NCI-H187 treated with DMSO at 0.1 percent for 48 hours (cell line): ENCODE results near the gene SLC2A14.
"Not testable (repeated sequence)": the region's sequence is repeated elsewhere in the genome, so short reads cannot be mapped to it uniquely, and the experiment has no call there.

Experiments used
- DNase-seq: peaks from one replicate; lab custom pipeline; 2025; lab: John Stamatoyannopoulos, UW

Gene SLC2A14

DNA sequence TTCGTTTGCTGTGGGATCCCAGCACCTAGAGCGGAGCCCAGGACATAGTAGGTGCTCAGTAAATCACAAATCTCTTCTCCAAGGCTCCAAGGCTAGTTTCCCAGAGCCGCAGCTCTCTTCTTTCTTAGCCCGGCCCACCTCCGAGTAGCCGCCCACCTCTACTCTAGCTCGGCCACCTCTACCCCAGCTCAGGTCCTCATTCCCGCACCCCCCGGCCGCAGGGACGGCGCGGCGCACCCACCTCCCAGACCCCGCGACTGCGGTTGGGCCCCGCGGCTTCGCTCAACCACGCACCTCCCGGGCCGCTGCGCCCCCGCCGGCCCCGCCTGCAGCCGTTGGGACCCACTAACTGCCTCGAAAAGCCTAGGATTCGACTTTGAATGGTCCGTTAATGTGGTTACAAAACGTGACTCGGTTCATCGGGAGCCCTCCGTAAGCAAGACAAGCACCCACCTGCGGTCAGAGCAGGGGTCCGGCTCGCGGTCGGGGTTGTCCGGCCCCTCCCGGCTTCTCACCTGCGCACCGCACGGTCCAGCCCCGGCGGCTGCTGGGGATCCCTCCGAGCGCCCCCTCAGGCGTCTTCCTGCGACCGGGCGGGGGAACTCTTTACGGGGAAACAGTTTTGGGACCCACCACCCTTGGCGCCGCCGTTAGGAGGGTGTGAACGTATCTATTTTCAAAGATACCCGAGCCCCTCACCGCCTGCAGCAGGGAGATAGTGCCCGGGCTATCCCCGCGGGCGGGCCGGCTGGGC, at the start of gene SLC2A14:
SLC2A14 (minus strand) TSS at position 350 of the 754 bp plus-strand sequence. CDS start 3,035 bp downstream, outside the sequence.
- no peak for DNase-seq

DNA sequence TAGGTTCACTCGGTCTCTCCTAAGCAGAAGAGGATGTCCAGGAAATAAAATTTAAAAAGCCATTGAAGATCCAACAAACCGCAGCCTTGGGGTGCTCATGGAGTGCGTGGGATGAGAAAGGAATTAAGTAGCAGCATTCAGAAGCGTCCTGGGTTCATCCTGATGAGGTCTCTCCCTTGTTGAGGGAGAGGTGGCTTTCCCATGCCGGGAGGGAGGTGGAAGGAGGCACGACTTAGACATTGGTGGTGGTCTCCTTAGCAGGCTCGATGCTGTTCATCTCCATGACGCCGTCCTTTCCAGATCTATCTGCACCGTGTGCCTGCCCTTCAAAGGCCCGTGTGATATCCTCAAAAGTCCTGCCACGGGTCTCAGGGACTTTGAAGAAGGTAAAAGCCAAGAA, 48.5 kb upstream of the SLC2A14 start:
- not testable (repeated sequence) for DNase-seq

GRCh38 chr12:7918268-7918590, 45.5 kb upstream of the SLC2A14 start:
- DNase-seq, result not testable (repeated sequence)

- no peak for DNase-seq
Measured at GRCh38 chr12:7917392-7918267, 44.9 kb upstream of the SLC2A14 start.

DNA sequence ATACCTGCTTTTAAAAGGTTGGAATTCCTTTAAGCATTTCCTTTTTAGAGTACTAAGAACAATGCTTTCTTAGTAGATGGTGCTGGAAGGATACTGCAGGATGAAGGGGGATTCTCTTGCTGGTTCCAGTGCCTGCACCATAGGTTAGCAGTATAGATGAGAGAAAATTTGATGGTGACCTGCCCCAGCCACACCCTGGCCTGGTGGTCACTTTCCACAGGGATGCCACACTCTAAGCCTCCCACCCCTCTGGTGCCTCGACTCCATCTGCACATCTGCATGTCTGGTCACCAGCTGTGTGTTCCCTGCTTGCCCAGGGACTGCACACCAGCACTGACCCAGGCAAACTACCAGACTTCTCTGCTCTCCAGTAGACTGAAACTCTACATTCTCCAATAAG, 44.2 kb upstream of the SLC2A14 start:
- DNase-seq, result no peak

DNA sequence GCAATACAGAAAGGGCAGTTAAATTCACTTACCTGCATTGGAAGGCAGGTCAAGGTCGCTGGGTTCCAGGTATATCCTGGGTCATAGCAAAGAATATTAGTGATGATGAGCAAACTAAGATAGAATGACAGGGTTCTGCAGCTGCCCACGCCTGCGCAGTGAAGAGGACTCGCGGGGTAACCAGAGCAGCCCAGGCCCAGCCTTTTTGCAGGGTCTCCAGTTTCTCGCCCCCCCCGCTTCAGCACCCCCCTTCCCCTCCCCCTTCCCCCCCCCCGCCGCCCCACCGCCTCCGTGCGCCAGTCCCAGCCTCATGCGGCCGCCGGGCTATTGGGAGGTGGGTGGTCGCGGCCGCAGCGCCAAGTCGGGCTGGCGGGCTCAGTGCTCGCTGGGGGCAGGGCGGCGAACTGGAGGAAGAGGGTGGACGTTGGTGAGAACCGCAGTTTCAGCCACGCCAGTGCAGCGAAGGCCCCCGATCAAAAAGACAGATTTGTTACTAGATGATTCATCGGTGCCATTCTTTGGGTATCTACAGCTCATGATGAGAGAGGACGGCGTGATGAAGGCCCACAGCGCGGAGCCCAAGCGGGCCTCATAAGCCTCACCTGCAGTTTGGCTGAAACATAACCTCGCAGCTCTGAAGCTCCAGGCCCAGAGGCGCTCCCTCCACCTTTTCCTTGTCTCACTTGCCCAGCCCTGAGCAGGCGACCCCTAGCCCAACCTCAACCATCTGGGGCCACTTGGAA, 43.1 kb upstream of the SLC2A14 start:
- DNase-seq, result no peak

DNA sequence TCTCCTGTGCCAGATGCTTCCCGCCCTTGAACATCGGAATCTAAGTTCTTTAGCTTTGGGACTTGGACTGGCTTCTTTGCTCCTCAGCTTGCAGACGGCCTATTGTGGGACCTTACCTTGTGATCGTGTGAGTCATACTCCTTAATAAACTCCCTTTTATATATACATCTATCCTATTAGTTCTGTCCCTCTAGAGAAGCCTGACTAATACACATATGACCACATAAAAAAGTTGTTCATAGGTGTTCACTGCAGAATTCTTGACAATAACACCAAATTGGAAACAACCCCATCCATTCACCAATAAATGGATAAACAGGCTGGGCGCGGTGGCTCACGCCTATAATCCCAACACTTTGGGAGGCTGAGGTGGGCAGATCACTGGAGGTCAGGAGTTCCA, 37.4 kb upstream of the SLC2A14 start:
- not testable (repeated sequence) for DNase-seq

GRCh38 chr12:7907009-7907408, 34.3 kb upstream of the SLC2A14 start:
- no peak for DNase-seq

- DNase-seq, result not testable (repeated sequence)
Measured at GRCh38 chr12:7906303-7906702, 33.6 kb upstream of the SLC2A14 start.

- not testable (repeated sequence) for DNase-seq
Measured at GRCh38 chr12:7905600-7906125, 32.9 kb upstream of the SLC2A14 start.

DNA sequence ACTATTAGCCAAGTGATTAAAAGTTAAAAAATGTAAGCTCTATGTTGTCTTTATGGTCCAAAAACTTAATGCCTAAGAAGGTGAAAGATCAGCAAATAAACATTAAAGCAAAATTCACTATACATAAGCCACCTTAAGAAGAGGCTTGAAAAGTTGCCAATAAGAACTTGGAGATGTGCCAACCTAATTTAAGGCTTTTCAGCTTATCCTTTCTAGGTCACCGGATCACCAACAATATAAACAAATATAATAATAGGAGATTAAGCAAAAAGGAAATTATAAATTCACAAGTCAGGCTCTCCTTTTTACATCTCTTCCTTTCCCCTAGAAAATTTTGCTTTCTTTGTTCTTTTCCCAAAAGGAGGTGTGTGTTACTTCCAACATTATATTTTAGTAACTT, 32.4 kb upstream of the SLC2A14 start:
- no peak for DNase-seq

- DNase-seq, result not testable (repeated sequence)
Measured at GRCh38 chr12:7902416-7902815, 29.7 kb upstream of the SLC2A14 start.

DNA sequence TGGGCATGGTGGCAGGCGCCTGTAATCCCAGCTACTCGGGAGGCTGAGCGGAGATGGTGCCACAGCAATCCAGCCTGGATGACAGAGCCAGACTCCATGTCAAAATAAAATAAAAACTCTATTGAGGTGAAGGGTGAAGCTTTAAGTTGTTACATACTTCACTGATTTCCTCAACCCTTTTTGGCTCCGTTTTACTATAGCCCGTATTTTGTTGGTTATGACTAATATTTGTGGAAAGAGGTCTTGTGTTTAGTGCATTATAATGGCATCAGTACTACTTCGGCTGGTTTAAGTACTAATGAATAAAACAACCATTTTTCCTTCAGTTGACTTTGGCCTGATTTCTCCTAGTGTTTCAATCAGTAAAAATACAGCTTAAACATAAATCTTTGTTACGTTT, 27.0 kb upstream of the SLC2A14 start:
- no peak for DNase-seq

DNA sequence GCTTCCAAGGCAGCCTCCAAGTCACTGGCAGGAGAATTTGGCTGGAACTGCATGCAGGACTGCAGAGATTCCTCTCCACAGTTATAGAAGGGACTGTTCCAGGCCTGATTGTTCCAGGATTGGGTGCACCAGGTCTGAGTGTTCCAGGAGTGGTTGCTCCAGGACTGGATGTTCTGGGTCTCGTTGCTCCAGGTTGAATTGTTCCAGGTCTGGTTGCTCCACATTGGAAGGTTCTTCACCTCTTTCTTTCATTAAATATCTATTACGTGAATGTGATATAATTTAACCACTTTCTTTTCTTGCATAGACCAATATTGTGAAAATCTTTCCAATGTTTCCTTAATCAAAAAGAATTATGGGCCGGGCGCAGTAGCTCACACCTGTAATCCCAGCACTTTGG, 24.0 kb upstream of the SLC2A14 start:
- not testable (repeated sequence) for DNase-seq

GRCh38 chr12:7892186-7892980, 19.7 kb upstream of the SLC2A14 start:
- no peak for DNase-seq

DNA sequence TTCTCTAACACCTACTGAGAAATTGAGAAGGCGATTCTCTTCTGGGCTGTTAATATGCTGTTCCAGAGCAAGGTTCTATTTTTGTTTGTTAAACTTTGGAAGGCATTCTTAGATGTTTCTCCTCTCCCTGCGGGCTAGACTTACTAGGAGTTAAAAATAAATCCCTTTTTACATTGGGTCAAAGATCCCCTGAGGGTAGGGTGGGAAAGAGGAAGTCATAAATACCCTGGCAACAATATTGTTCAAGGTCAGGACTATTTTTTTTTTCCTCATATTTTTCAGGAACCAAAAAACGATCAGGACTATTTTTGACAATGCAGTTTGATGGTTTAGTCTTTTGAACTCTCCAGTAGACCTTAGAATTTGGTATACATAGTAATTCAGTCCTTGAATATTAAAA, 12.0 kb upstream of the SLC2A14 start:
- DNase-seq, result no peak

- not testable (repeated sequence) for DNase-seq
Measured at GRCh38 chr12:7881736-7882120, 9.0 kb upstream of the SLC2A14 start.

DNA sequence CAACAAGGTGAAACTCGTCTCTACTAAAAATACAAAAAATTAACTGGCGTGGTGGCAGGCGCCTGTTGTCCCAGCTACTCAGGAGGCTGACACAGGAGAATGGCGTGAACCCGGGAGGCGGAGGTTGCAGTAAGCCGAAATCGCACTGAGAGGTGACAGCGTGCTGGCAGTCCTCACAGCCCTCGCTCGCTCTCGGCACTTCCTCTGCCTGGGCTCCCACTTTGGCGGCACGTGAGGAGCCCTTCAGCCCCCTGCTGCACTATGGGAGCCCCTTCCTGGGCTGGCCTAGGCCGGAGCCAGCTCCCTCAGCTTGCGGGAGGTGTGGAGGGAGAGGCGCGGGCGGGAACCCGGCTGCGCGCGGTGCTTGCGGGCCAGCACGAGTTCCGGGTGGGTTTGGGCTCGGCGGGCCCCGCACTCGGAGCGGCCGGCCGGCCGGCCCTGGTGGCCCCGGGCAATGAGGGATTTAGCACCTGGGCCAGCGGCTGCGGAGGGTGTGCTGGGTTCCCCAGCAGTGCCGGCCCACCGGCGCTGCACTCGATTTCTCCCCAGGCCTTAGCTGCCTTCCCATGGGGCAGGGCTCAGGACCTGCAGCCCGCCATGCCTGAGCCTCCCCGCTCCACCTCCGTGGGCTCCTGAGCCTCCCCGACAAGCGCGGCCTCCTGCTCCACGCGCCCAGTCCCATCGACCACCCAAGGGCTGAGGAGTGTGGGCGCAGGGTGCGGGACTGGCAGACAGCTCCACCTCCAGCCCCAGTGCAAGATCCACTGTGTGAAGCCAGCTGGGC, 8.4 kb upstream of the SLC2A14 start:
- DNase-seq, result not testable (repeated sequence)

DNA sequence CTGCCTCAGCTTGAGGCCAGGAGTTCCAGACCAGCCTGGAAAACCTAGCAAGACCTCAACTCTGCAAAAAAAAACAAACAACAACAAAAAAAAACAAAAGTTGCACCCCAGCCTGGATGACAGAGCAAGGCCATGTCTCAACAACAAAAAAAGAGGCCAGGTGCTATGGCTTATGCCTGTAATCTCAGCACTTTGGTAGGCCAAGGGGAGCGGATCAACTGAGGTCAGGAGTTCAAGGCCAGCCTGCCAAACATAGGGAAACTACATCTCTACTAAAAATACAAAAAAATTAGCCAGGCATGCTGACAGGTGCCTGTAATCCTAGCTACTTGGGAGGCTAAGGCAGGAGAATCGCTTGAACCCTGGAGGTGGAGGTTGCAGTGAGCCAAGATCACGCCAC, 6.5 kb upstream of the SLC2A14 start:
- no peak for DNase-seq

- no peak for DNase-seq
Measured at GRCh38 chr12:7877420-7877819, 4.7 kb upstream of the SLC2A14 start.

GRCh38 chr12:7870335-7870734, 2.4 kb downstream of the SLC2A14 start:
- DNase-seq, result no peak
